ENCODE measurements around the gene ZFYVE1. TPM values are rescaled to one million over a fixed set of nuclear protein-coding genes. Genes with fewer than 3 reads are reported as not detected.
A peak's percentile ranks its signal among the peaks of the same experiment; 100 is the strongest.

Gene ZFYVE1
- total and polyA plus RNA-seq, 2 experiments from 2014 or later, result 15.6 to 18.3 TPM

GRCh38 chr14:72925815-72926291, 101.1 kb downstream of the ZFYVE1 start:
- H3K4me3 ChIP-seq, result peak overlapping the region; percentile 84
- no peaks in the 10 kb centered on the region for H3K27me3 ChIP-seq (replicated peaks; ENCODE audit: insufficient read depth)
- peaks cover 8% of the 10 kb centered on the region; the same call in 1 of the 2 replicates for H3F3A ChIP-seq (ENCODE audit: insufficient read depth)
- 0 out of 2 replicates have a peak overlapping the region, but pooled peaks have one; percentile 2 for H3K27ac ChIP-seq
- H4K20me1 ChIP-seq (ENCODE audit: insufficient read depth), result no peaks in the 10 kb centered on the region
- TF ChIP-seq EZH2phosphoT487 (IDR thresholded peaks at IDR 0.05; ENCODE audit: insufficient read depth, low read depth) (no peak), EZH2 (IDR thresholded peaks at IDR 0.05; ENCODE audit: insufficient read depth, poor library complexity, severe bottlenecking) (no peak)
- DNase-seq, result no peak
- H3K79me2 ChIP-seq (ENCODE audit: insufficient read depth), result peaks cover 30% of the 10 kb centered on the region
- WGBS, 2 experiments (ENCODE audit: low coverage in 1 of 2, low lambda C conversion rate in 2 of 2, missing lambda C conversion rate in 2 of 2), result 9 to 12% methylated on average over 18 to 32 of the region's 33 CpGs
- peak overlapping the region; percentile 95 for H3K9ac ChIP-seq
- H3K36me3 ChIP-seq (ENCODE audit: low read depth), result no peaks in the 10 kb centered on the region
- peak overlapping the region; percentile 70 for H3K4me2 ChIP-seq (ENCODE audit: unreplicated experiment)
- in situ Hi-C loops (cut with MboI), result no loop called here
- no peaks in the 10 kb centered on the region for H3K9me3 ChIP-seq (ENCODE audit: low read depth)
- peak overlapping the region; percentile 88 for H2AFZ ChIP-seq
- H3K9me2 ChIP-seq (ENCODE audit: insufficient read depth), result no peaks in the 10 kb centered on the region
- 0 out of 2 replicates have a peak, but pooled peaks cover 4% of the 10 kb centered on the region for H3K4me1 ChIP-seq (ENCODE audit: insufficient read depth)

GRCh38 chr14:72925171-72925759, 101.6 kb downstream of the ZFYVE1 start:
- H3K4me3 ChIP-seq, result peak overlapping the region; percentile 84
- peak overlapping the region; percentile 70 for H3K4me2 ChIP-seq (ENCODE audit: unreplicated experiment)
- in situ Hi-C loops (cut with MboI), result no loop called here
- no peaks in the 10 kb centered on the region for H3K9me3 ChIP-seq (ENCODE audit: low read depth)
- H4K20me1 ChIP-seq (ENCODE audit: insufficient read depth), result no peaks in the 10 kb centered on the region
- 0 out of 2 replicates have a peak overlapping the region, but pooled peaks have one; percentile 2 for H3K27ac ChIP-seq
- H3K27me3 ChIP-seq (replicated peaks; ENCODE audit: insufficient read depth), result no peaks in the 10 kb centered on the region
- no peak for DNase-seq
- no peak for TF ChIP-seq EZH2phosphoT487 (IDR thresholded peaks at IDR 0.05; ENCODE audit: insufficient read depth, low read depth)
- TF ChIP-seq EZH2 (IDR thresholded peaks at IDR 0.05; ENCODE audit: insufficient read depth, poor library complexity, severe bottlenecking), result no peak
- H3K36me3 ChIP-seq (ENCODE audit: low read depth), result no peaks in the 10 kb centered on the region
- H3K4me1 ChIP-seq (ENCODE audit: insufficient read depth), result 0 out of 2 replicates have a peak, but pooled peaks cover 4% of the 10 kb centered on the region
- H3K9ac ChIP-seq, result peak overlapping the region; percentile 95
- peak overlapping the region; percentile 88 for H2AFZ ChIP-seq
- 78 to 79% methylated on average over 22 of the region's 22 CpGs for WGBS, 2 experiments (ENCODE audit: low coverage in 1 of 2, low lambda C conversion rate in 2 of 2, missing lambda C conversion rate in 2 of 2)
- no peaks in the 10 kb centered on the region for H3K9me2 ChIP-seq (ENCODE audit: insufficient read depth)
- H3F3A ChIP-seq (ENCODE audit: insufficient read depth), result peaks cover 8% of the 10 kb centered on the region; the same call in 1 of the 2 replicates
- peaks cover 24% of the 10 kb centered on the region for H3K79me2 ChIP-seq (ENCODE audit: insufficient read depth)

GRCh38 chr14:72924337-72924736, 102.6 kb downstream of the ZFYVE1 start:
- 64 to 66% methylated on average over 5 of the region's 5 CpGs for WGBS, 2 experiments (ENCODE audit: low coverage in 1 of 2, low lambda C conversion rate in 2 of 2, missing lambda C conversion rate in 2 of 2)

GRCh38 chr14:72921396-72921795, 105.5 kb downstream of the ZFYVE1 start:
- Histone ChIP-seq H3K79me2 (ENCODE audit: insufficient read depth) (no peaks in the 10 kb centered on the region), H3F3A (ENCODE audit: insufficient read depth) (peaks cover 8% of the 10 kb centered on the region; the same call in 1 of the 2 replicates), H2AFZ (no peak overlapping the region), H3K36me3 (ENCODE audit: low read depth) (no peaks in the 10 kb centered on the region), H4K20me1 (ENCODE audit: insufficient read depth) (no peaks in the 10 kb centered on the region), H3K9ac (no peak overlapping the region), H3K9me2 (ENCODE audit: insufficient read depth) (no peaks in the 10 kb centered on the region), H3K4me3 (no peak overlapping the region), H3K27ac (no peak overlapping the region), H3K9me3 (ENCODE audit: low read depth) (no peaks in the 10 kb centered on the region), H3K27me3 (replicated peaks; ENCODE audit: insufficient read depth) (no peaks in the 10 kb centered on the region), H3K4me2 (ENCODE audit: unreplicated experiment) (peak overlapping the region; percentile 6), H3K4me1 (ENCODE audit: insufficient read depth) (0 out of 2 replicates have a peak, but pooled peaks cover 4% of the 10 kb centered on the region)
- in situ Hi-C loops (cut with MboI), result no loop called here
- TF ChIP-seq EZH2 (IDR thresholded peaks at IDR 0.05; ENCODE audit: insufficient read depth, poor library complexity, severe bottlenecking) (no peak), EZH2phosphoT487 (IDR thresholded peaks at IDR 0.05; ENCODE audit: insufficient read depth, low read depth) (no peak)
- DNase-seq, result peak; percentile 39

More at GRCh38 chr14:72924337-72924736, 102.6 kb downstream of the ZFYVE1 start:
- no peaks in the 10 kb centered on the region for H3K9me2 ChIP-seq (ENCODE audit: insufficient read depth)
- DNase-seq, result no peak
- peaks cover 15% of the 10 kb centered on the region for H3K79me2 ChIP-seq (ENCODE audit: insufficient read depth)
- no peak overlapping the region for H3K9ac ChIP-seq
- H3F3A ChIP-seq (ENCODE audit: insufficient read depth), result peaks cover 8% of the 10 kb centered on the region; the same call in 1 of the 2 replicates
- no peaks in the 10 kb centered on the region for H4K20me1 ChIP-seq (ENCODE audit: insufficient read depth)
- H3K27ac ChIP-seq, result no peak overlapping the region
- H2AFZ ChIP-seq, result no peak overlapping the region
- in situ Hi-C loops (cut with MboI), result no loop called here
- H3K36me3 ChIP-seq (ENCODE audit: low read depth), result no peaks in the 10 kb centered on the region
- no peak for TF ChIP-seq EZH2phosphoT487 (IDR thresholded peaks at IDR 0.05; ENCODE audit: insufficient read depth, low read depth)
- TF ChIP-seq EZH2 (IDR thresholded peaks at IDR 0.05; ENCODE audit: insufficient read depth, poor library complexity, severe bottlenecking), result no peak
- no peaks in the 10 kb centered on the region for H3K27me3 ChIP-seq (replicated peaks; ENCODE audit: insufficient read depth)
- H3K4me3 ChIP-seq, result no peak overlapping the region
- H3K4me1 ChIP-seq (ENCODE audit: insufficient read depth), result 0 out of 2 replicates have a peak, but pooled peaks cover 4% of the 10 kb centered on the region
- no peak overlapping the region for H3K4me2 ChIP-seq (ENCODE audit: unreplicated experiment)
- no peaks in the 10 kb centered on the region for H3K9me3 ChIP-seq (ENCODE audit: low read depth)
